Loucy (cell line): ENCODE results near the gene ACOT12.

Source experiments
- H2AFZ ChIP-seq: fragments of 200-600 bp; sonication (generic); 2 replicates; pipeline ENCODE4 v1.6.0; 2016; ENCODE audit warnings: antibody characterized with exemption, mild to moderate bottlenecking, low read length, moderate library complexity
- H3F3A ChIP-seq: fragments of 200-600 bp; 2 replicates; pipeline ENCODE4 v1.6.0; 2016; ENCODE audit warnings: antibody characterized with exemption, low read depth, mild to moderate bottlenecking
- H3K27me3 ChIP-seq: fragments of 200-600 bp; sonication (generic); 2 replicates; pipeline ENCODE4 v1.6.1; 2014; ENCODE audit warnings: low read length, mild to moderate bottlenecking; ENCODE audit not compliant: insufficient read depth, poor library complexity, severe bottlenecking
- H3K36me3 ChIP-seq: fragments of 200-600 bp; sonication (generic); 2 replicates; pipeline ENCODE4 v1.6.1; 2016; ENCODE audit warnings: low read length; ENCODE audit not compliant: insufficient read depth
- H3K4me1 ChIP-seq: fragments of 200-600 bp; sonication (generic); 2 replicates; pipeline ENCODE4 v1.5.1; 2014; ENCODE audit warnings: low read length, mild to moderate bottlenecking; ENCODE audit not compliant: insufficient read depth, poor library complexity, severe bottlenecking
- H3K4me2 ChIP-seq: fragments of 200-600 bp; sonication (generic); 2 replicates; pipeline ENCODE4 v1.6.0; 2014; ENCODE audit warnings: antibody characterized with exemption, low read length, low read depth, mild to moderate bottlenecking; ENCODE audit not compliant: poor library complexity, severe bottlenecking
- H3K4me3 ChIP-seq: fragments of 200-600 bp; sonication (generic); 2 replicates; pipeline ENCODE4 v1.5.1; 2014; ENCODE audit warnings: low read length, mild to moderate bottlenecking, mixed read lengths; ENCODE audit not compliant: poor library complexity, severe bottlenecking
- H3K79me2 ChIP-seq: fragments of 200-600 bp; sonication (generic); 2 replicates; pipeline ENCODE4 v1.6.1; 2014; ENCODE audit warnings: low read length; ENCODE audit not compliant: insufficient read depth
- H3K9ac ChIP-seq: fragments of 200-600 bp; sonication (generic); 2 replicates; pipeline ENCODE4 v1.6.0; 2014; ENCODE audit warnings: mild to moderate bottlenecking, low read depth, low read length, moderate library complexity; ENCODE audit not compliant: poor library complexity, severe bottlenecking
- H3K9me2 ChIP-seq: fragments of 200-600 bp; sonication (generic); replicated peaks from 2 replicates; pipeline ENCODE4 v1.6.1; 2016; ENCODE audit warnings: low read depth, low read length, mixed read lengths
- H3K9me3 ChIP-seq: fragments of 200-600 bp; sonication (generic); 2 replicates; pipeline ENCODE4 v1.6.1; 2014; ENCODE audit warnings: mild to moderate bottlenecking, antibody characterized with exemption, low read length, low read depth; ENCODE audit not compliant: insufficient read depth
- H4K20me1 ChIP-seq: fragments of 200-600 bp; sonication (generic); 2 replicates; pipeline ENCODE4 v1.6.0; 2014; ENCODE audit warnings: antibody characterized with exemption, low read length, mild to moderate bottlenecking; ENCODE audit not compliant: insufficient read depth, poor library complexity, severe bottlenecking
- EZH2phosphoT487 ChIP-seq: fragments of 200-600 bp; IDR thresholded peaks from 2 replicates; pipeline ENCODE4 v1.6.1; 2018; ENCODE audit warnings: antibody characterized with exemption, mild to moderate bottlenecking, moderate library complexity, borderline replicate concordance
- TF ChIP-seq, protein P1 (sequence below): fragments of 200-600 bp; sonication (generic); conservative IDR thresholded peaks from 2 replicates; pipeline ENCODE4 v1.5.1; 2014; ENCODE audit warnings: mild to moderate bottlenecking, antibody characterized with exemption, low read length

Gene ACOT12

DNA sequence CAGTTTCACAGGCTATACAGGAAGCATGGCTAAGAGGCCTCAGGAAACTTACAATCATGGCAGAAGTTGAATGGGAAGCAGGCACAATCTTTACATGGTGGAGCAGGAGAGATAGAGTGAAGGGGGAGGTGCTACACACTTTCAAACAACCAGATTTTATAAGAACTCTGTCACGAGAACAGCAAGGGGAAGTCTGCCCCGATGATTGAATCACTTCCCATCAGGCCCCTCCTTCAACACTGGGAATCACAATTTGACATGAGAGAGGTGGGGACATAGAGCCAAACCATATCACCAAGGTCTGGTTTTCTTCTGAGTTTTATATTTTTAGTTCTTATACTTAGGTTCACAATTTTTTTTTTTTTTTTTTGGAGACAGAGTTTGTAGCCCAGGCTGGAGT, 76.4 kb downstream of the ACOT12 start:
- no peaks in the 10 kb centered on the region for H3K9me3 ChIP-seq
- no peaks in the 10 kb centered on the region for H3F3A ChIP-seq
- no peak for TF ChIP-seq EZH2phosphoT487
- TF ChIP-seq, protein P1, sequence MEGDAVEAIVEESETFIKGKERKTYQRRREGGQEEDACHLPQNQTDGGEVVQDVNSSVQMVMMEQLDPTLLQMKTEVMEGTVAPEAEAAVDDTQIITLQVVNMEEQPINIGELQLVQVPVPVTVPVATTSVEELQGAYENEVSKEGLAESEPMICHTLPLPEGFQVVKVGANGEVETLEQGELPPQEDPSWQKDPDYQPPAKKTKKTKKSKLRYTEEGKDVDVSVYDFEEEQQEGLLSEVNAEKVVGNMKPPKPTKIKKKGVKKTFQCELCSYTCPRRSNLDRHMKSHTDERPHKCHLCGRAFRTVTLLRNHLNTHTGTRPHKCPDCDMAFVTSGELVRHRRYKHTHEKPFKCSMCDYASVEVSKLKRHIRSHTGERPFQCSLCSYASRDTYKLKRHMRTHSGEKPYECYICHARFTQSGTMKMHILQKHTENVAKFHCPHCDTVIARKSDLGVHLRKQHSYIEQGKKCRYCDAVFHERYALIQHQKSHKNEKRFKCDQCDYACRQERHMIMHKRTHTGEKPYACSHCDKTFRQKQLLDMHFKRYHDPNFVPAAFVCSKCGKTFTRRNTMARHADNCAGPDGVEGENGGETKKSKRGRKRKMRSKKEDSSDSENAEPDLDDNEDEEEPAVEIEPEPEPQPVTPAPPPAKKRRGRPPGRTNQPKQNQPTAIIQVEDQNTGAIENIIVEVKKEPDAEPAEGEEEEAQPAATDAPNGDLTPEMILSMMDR = no peak
- H3K4me2 ChIP-seq = no peak overlapping the region
- no peak overlapping the region for H3K9ac ChIP-seq
- no peak overlapping the region for H2AFZ ChIP-seq
- peaks cover 2% of the 10 kb centered on the region; the same call in 1 of the 2 replicates for H3K36me3 ChIP-seq
- no peaks in the 10 kb centered on the region for H3K9me2 ChIP-seq
- H3K27me3 ChIP-seq = no peaks in the 10 kb centered on the region
- H4K20me1 ChIP-seq = no peaks in the 10 kb centered on the region
- no peaks in the 10 kb centered on the region for H3K79me2 ChIP-seq
- no peak overlapping the region for H3K4me3 ChIP-seq
- no peaks in the 10 kb centered on the region for H3K4me1 ChIP-seq

DNA sequence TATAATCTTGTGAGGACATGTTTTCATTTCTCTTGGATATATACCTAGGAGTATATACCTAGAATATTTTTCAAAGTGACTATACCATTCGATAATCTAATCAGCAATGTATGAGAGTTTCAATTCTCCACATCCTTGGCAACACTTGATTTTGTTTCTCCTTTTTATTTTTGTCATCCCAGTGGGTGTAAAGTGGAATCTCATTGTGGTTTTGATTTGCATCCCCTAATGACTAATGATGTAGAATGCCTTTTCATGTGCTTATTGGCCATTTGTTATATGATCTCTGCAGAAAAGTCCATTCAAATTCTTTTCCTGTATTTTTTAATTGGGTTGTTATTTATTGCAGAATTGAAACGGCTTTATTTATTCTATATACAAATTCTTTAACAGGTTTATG, 77.4 kb downstream of the ACOT12 start:
- H3F3A ChIP-seq = no peaks in the 10 kb centered on the region
- no peaks in the 10 kb centered on the region for H3K79me2 ChIP-seq
- TF ChIP-seq EZH2phosphoT487 = no peak
- TF ChIP-seq, protein P1 = no peak
- H2AFZ ChIP-seq = no peak overlapping the region
- H3K4me3 ChIP-seq = no peak overlapping the region
- H3K4me2 ChIP-seq = no peak overlapping the region
- H3K4me1 ChIP-seq = no peaks in the 10 kb centered on the region
- H3K9me3 ChIP-seq = no peaks in the 10 kb centered on the region
- no peaks in the 10 kb centered on the region for H3K27me3 ChIP-seq
- H3K9ac ChIP-seq = no peak overlapping the region
- H4K20me1 ChIP-seq = no peaks in the 10 kb centered on the region
- H3K9me2 ChIP-seq = no peaks in the 10 kb centered on the region
- peaks cover 2% of the 10 kb centered on the region; the same call in 1 of the 2 replicates for H3K36me3 ChIP-seq

DNA sequence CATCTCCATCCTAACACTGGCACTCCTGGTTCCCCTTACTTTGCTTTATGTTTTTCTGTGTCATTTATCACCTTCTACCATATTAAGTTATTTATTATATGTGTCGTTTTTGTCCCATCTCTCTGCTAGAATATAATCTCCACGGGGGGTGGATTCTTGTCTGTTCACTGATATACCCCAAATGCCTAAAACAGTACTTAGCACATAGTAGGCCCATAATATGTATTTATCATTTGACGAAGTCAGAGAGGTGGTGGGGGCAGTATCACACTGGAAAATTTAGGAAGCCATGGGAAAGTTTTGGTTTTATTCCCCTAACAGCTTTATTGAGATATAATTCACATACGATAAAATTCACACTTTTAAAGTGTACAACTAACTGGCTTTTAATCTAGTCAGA, 78.1 kb downstream of the ACOT12 start:
- Histone ChIP-seq H3K9ac (no peak overlapping the region), H3K9me2 (no peaks in the 10 kb centered on the region), H2AFZ (no peak overlapping the region), H3F3A (no peaks in the 10 kb centered on the region), H3K4me3 (no peak overlapping the region), H3K9me3 (no peaks in the 10 kb centered on the region), H3K4me2 (no peak overlapping the region), H3K4me1 (no peaks in the 10 kb centered on the region), H3K79me2 (no peaks in the 10 kb centered on the region), H4K20me1 (no peaks in the 10 kb centered on the region), H3K27me3 (no peaks in the 10 kb centered on the region), H3K36me3 (peaks cover 2% of the 10 kb centered on the region; the same call in 1 of the 2 replicates)
- TF ChIP-seq EZH2phosphoT487 = no peak
- TF ChIP-seq, protein P1 = no peak
